HG03378 (cell line): ENCODE results near the gene EPHA2.
"Not testable (repeated sequence)": the region's sequence is repeated elsewhere in the genome, so short reads cannot be mapped to it uniquely, and the experiment has no call there.

Experiments used
- ATAC-seq: cut with Tn5 transposase; IDR thresholded peaks from one replicate; pipeline ENCODE4 v1.9.1; 2021; ENCODE audit warnings: mild to moderate bottlenecking, moderate library complexity; ENCODE audit not compliant: unreplicated experiment

The EPHA2 gene

DNA sequence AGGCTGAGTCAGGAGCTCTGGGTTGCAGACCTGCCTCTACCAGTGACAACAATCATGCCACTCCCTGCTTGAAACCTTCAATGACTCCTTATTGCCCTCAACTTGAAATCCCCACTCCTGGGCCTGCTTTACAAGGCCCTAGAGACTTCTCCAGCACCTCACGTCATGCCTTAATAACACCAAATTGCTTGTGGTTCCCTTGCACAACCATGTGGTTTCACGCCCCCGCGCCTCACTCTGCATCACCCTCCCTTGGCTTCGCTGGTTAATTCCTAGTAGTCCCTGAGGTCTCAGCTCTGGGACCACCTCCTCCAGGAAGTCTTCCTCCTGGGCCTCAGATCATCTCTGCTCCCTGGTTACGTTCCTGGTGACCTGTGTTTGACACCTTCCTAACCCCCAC lies 33.0 kb downstream of the EPHA2 start:
- no peak for ATAC-seq

DNA sequence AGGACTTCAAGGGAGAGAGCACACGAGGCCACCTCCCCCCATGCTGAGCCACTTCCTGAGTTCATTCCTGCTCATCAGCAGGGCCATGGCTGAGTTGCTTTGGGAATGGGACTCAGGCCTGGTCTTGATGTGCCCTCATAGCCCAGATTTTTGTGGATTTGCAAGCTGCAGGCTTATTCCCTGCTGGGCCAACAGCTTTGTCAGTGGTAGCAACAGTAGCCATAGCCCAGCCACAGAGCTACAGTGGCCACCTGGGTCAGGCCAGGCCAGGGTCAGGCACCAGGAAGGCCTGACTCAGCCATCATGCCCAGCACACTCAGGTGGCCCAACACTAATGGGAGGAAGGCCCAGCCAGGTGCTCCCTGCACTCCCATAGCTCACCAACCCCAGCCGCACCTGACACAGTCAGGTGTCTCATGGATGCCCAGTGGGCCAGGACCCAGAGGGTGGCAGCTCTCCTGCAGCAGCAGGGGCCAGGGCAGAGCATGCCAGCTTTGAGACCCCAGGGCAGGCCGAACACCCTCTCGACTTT lies 33.5 kb downstream of the EPHA2 start:
- no peak for ATAC-seq

DNA sequence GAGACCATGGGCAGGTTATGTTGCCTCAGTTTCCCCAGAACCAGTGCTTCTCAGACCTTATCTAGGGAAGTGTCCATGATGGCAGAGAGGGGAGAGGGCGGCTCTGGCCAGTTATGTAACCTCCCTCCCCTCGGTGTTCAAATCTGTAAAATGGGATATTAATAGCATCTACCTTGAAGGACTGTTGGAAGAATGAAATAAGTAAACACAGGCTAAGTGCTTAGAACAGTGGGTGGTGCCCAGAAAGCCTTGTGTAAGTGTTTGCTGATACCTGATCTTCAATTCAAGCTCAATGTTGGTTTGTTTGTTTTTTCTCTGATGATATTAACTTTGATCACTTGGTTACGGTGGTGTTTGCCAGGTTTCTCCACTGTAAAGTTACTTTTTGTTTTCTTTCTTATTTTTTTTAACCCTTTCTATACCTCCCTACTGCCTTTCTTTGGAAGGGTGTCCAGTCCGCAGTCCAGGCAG lies 34.9 kb downstream of the EPHA2 start:
- no peak for ATAC-seq

DNA sequence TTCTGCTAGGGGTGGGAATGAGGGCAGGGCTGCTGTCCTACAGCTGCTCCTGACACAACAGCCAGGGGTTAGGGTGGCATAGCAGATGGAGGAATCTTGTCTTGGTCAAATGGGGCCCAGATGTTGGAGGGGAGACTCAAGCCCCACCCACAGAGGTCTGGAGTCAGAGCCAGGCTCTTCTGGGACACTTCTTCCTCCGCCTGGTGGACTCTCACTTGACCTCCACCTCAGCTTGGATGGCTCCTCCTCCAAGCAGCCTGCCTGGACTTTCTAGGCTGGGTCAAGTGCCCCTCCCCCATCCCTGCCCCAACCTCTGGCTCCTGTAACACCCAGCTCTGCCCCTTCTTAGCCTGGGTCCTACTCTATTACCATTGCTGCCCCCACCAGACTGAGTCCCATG lies 35.5 kb downstream of the EPHA2 start:
- no peak for ATAC-seq

DNA sequence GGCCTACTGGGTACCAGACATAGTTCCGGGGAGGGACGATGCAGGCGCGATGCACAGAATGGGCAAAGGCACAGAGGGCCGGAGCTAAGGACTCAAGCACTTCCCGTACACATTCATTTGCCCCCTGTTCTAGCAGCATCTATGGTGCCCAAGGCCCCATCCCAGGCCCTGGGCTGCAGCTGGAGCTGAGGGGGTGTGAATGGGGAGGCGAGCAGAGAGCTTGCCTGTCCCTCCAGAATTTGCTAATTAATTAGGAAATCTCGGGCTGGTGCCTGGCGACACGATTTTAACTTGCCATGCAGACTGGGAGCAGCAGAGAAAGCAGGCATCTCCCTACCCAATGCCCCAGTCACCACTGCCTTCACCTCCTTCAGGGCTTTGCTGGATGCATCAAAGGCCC lies 35.9 kb downstream of the EPHA2 start:
- no peak for ATAC-seq

DNA sequence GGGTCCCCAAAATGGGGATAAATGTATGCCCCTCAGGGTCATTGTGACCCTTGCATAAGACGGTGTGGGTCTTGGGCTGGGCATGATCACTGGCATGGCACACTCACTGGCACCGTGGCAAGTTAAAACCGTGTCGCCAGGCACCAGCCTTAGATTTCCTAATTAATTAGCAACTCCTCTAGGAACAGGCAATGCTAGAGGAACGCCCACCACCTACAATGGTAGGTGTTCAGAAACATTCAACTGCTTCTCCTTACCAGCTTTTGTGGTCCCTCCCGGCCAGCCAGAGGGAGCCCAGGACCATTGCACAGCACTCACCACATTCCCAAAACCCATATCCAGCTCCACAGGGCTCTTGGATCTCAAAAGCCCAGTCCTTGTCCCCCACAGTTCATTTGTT lies 36.4 kb downstream of the EPHA2 start:
- ATAC-seq: no peak

DNA sequence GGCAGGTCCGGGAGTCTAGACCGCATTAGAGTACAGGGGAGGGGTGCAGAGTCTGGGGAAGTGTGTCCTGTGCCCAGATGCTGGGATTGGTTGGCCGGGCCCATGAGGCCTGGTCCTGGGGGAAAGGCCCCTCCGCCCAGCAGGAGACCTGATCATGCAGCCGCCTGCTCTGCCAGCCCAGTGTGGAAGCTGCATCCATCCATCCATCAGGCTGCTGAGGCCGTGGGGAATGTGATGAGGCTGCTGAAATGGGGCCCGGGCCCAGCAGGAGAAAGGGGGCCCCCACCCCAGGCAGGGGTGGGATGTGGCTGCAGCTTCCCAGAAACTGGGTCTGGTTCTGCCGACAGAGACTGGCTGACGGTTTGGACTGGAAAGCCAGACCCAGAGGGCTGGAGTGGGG lies 37.2 kb downstream of the EPHA2 start:
- no peak for ATAC-seq

DNA sequence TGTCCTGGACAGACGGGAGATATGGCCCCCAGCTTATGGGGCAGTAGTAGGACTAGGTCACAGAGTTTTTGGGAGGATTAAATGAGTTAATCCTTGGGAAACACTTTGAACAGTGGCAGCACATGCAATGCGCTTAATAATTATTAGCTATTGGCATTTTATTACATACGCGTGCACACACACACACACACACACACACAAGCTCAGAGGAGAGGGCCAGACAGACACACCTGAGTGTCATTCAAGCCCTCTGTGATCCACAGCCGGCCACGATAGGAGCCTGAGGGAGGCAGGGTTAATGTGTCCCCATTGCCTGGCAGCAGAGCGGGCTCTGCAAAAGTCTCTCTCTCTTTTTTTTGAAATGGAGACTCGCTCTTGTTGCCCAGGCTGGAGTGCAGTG lies 37.9 kb downstream of the EPHA2 start:
- ATAC-seq: no peak

DNA sequence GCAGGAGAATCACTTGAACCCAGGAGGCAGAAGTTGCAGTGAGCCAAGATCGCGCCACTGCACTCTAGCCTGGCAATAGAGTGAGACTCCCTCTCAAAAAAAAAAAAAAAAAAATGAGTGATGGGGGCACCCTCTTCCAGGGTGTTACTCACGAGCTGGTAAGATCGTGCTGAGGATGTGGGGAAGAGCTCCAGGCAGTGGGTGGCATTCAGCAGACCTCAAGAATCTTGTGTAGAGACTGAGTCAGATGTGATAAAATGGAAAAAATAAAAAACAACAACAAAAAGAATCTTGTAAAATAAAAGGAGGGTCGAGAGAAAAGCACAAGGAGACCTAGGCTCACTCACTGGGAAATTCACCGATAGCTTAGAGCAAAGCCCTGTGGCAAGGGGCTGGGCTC lies 38.5 kb downstream of the EPHA2 start:
- no peak for ATAC-seq

DNA sequence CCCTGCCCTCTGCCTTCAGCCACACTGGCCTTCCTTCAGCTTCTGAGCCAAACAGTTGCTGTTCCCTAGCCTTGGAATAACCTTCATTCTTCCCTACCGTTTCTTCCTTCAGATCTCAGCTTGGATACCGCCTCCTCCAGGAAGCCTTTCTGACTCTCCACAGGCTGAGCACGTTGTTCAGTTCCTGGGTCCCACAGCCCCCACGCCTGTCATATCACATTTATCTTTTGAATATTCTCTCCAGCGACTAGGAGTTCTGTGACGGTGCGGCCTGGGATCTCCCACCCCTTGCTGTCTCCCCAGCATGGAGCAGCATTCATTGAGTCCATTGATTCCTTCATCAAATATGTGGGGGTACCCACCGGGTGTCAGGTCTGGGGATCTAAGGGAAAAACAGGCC lies 39.2 kb downstream of the EPHA2 start:
- ATAC-seq: no peak

DNA sequence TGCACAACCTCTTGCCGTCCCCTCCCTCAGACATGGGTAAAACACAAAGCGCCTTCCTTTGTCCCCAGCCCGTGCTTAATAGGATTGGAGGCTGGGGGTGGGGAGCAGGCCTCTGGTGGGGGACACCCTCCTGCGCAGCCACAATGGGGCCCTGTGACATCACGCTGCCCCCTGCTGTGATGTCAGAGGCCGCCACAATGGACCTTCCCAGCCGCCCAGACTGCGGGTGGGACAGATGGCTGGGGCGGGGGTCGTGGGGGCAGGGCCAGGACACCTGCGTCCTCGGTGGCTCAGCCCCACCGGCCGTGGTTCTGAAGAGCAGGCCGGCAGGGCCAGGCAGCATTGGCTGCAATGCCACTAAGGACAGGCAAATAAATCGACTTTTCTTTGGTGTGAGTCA lies 39.9 kb downstream of the EPHA2 start:
- no peak for ATAC-seq

DNA sequence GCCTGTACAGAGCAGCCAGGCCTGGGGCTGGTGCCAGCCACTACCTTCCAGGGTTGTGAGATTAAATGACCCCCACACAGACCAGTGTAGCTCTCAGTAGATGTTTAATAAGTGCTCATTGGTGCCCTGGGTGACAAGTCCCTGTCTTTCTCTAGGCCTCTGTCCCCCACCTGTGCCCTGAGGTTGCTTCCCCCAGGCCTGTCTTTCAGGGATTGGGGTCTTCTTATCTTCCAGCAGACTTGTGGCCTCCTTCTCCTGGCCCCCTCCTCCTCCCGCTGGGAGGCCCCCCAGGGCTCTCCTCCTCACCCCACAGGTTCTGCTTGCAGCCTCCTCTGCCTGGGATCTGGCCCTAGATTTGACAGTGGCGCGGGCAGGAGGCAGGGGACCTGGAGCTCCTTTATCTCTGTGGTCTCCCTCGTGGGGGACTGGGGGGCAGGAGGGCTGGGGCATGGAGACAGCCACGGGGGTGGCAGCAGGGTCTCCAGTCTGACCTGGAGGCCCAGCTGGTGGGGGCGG lies 40.3 kb downstream of the EPHA2 start:
- ATAC-seq: no peak

DNA sequence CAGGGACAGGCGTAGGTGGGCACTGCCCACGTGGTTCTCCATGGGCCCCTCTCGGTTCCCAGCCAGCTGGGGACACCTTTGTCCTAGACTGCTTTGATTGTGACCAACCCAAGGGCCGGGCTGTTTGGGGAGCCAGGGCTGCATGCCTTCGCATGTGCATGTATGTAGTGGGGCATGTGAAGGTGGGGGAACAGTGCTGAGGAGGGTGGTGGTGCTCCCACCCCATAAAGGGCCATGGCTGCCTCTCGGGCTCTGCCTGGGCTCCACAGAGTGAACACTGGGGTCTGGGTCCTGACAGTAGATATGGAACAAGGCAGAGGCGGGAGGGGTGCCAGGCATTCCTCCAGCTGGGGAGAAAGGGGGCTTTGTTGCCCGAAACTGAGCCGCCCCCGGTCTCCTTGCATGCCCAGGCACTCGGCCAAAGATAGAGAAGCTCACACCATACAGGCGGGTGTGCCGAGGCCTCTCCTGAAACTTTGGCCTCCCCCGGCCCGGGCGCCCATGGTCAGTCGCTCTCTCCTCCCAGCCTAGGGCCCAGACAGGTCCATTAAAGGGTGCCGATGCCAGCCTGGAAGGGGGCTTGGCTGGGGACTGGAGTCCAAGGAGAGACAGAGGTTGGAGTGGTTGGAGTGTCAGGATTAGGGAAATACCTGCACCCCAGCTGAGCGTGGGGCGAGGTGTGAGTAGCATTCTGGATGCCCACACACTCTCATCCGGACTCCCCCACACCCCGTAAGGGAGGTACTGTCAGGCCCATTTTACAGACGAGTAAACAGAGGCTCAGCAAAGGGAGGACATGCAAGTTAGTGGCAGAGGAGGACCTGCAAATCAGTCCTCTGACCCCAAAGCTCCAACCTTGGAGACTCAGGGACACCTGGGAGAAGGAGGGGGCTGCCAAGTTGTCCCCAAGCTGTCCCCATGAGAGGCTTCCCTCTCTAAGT lies 41.1 kb downstream of the EPHA2 start:
- no peak for ATAC-seq

DNA sequence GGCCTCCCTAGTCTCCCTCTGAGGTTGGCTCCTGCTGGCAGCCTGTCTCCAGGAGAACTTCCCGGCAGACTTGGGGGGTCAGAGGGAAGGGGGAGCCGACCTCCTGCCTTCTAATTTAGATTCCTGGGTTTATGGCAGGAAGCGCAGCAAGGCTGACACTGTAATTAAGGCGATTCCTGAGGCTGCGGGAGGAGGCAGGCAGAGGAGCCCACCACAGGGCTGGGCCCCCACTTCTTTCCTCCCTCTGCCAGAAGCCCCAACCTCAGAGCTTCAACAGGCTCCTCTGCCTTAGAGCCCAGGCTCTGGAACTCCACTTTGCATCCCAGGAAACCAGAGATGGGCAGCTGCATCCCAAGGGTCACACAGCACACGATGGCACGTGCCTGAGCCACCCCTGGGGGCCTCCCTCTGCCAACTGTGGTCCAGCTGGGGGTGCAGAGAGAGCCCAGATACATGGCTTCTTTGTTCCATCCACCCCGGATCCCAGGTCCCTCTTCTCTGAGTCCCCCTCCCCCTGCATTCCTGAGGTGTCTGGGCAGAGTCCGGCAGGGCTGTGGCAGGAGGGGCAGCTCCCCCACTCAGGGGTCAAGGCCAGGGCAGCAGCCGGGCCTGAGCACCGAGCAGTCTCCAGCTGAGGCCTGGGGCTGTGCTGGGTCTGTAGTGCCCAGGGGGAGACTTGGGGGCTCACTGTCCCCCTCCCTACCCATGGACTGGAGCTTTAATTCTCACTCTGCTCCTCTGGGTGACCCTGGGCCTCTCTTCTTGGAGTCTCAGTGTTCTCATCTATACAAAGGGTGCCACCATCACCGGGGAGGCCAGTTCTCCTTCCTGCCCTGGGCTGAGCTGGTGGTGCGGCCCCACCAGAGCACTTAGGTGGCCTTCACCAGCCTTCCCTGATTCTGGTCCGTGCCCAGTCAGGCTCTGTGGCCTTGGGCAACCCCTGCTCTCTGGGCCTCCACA lies 43.0 kb downstream of the EPHA2 start:
- no peak for ATAC-seq

DNA sequence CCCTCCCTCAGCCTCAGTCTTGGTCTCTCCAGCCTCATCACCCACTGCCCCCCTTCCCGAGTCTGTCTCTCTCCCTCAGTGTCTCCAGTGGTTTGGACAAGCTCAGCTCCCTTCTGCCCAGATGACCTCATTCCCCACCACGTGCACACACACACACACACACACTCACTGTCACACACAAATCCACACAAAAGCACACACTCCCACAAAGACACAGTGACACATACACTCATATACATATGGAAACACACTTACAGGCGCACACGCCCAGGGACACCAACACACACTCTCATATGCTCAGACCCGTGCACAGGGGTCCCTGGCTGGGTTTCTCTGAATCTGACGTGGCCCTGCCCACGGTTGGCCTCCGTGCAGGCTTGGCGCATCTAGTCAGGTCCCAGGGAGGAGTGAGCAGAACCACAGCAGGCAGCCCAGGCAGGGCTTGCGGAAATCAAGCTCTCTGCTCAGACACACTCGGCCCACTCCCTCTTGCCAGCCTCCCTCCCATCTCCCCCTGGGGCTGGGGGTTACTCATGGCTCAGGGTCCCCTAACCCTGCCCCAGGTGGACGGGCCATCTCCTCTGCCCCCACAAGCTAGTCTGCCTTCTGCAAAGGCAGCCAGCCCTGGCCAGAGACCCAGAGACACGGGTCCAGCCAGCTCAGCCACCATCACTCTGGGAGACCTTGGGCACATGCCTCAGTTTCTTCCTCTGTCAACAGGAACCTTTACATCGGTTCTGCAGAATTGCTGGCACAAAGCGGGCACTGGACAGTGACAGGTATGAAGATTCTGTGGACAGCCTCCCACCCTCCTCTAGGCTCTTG lies 43.9 kb downstream of the EPHA2 start:
- ATAC-seq: no peak

DNA sequence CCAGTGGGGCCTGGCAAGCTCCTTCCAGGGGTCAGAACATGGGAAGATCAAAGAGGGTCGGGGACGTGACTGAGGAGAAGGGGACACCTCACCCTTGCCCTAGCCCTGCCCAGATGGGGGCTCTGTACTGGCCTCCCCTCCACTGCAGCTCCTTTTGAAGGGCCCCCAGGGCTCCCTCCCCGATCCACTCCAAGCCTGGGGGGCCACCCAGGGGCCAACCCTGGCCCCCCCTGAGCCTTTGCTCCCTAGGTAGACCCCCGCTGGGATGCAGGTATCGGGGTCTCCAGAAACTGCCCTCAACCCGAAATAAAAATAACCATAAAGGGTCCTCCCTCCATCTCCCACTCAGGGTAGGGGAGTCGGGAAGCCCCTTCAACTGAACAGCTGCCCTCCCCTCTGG lies 45.0 kb downstream of the EPHA2 start:
- ATAC-seq: no peak

DNA sequence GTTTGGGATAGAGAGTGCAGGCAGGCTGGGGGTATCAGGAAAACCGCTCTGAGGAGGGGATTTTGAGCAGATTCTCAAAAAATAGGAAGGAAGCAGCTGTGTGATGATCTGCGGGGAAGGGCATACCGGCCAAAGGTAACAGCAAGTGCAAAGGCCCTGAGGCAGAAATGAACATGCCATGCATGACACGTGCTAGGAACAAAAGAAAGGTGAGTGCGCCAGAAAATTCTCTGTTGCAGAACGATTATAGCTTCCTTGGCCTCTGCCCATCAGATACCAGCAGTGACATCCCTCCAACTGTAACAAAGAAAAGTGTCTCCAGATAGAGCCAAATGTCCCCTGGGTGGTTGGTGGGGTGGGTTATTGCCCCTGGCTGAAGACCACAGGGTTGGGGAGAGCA lies 45.4 kb downstream of the EPHA2 start:
- ATAC-seq: no peak

DNA sequence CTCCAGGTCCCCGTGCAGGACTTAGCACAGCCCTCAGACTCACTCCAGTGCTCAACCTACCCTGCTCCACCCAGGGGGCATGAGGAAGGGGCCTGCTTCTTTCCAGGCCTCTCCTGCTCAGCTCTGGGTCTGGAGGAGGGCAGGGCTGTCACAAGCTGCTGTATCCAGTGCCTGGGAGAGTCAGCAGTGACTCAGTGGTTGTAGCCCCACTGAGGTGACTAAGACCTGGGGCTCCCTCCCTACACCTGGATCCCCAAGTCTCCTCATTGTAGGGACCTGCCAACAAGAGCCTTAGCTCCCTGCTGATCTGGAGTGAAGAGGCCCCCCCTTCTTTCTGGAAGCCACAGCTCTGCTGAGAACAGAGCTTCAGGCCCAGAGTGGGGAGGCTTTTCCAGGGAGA lies 46.3 kb downstream of the EPHA2 start:
- no peak for ATAC-seq

DNA sequence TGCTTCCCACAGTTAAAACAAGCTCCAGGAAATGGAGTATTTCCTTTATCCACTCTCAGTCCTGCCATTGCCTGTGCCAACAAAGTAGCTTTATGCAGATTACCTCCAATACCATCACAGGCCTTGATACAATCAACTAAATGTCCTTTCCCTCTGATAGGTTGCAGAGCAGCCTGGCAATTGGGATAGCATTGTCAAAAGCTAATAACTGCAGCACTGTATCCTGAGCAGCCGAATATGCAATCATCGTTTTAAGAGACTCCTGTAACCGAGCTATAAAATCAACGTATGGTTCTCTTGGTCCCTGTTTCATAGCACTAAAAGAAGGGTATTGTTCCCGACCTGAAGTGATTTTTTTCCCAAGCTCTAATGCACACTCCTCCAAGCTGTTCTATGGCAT lies 48.8 kb downstream of the EPHA2 start:
- ATAC-seq: not testable (repeated sequence)

DNA sequence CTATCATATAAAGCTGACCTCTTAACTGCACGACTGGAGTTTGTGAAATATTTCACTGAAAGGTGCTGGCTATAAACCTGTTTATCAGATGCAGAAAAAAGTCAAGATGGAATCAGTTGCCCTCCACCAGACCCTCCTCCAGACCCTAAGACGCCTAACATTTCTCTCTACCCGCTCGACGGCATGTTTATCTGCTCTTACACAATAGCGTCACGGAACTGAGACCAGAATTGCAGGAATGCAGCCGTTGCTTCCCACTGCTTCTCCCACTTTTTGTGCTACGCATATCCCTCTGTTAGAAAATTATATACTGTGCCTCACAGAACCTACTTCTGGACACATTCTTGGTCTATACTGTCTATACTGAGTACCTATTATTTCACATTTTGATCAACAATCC lies 54.2 kb downstream of the EPHA2 start:
- ATAC-seq: no peak
